Dedifferentiated amniotic fluid mesenchymal stem cell (primary cell): ENCODE results near the gene DNAL4.
A peak's percentile ranks its signal among the peaks of the same experiment; 100 is the strongest.

Experiments
- DNase-seq: peaks from one replicate; pipeline ENCODE4 v3.0.0-alpha.2; 2016; ENCODE audit errors: extremely low spot score

The DNAL4 gene

GRCh38 chr22:38793721-38794466, at the start of gene DNAL4:
TSS of gene DNAL4 (minus strand) at chr22:38794143. CDS start at chr22:38782731, 11,412 bp downstream.
- DNase-seq = peak; percentile 100

- peak; percentile 36 for DNase-seq
Measured at GRCh38 chr22:38843201-38843656, 49.3 kb upstream of the DNAL4 start.

- DNase-seq = no peak
Measured at GRCh38 chr22:38842512-38843200, 48.7 kb upstream of the DNAL4 start.

GRCh38 chr22:38841635-38842034, 47.7 kb upstream of the DNAL4 start:
- DNase-seq = no peak

- DNase-seq = no peak
Measured at GRCh38 chr22:38841211-38841610, 47.3 kb upstream of the DNAL4 start.

- no peak for DNase-seq
Measured at GRCh38 chr22:38840129-38840528, 46.2 kb upstream of the DNAL4 start.

GRCh38 chr22:38839686-38840085, 45.7 kb upstream of the DNAL4 start:
- no peak for DNase-seq

GRCh38 chr22:38837414-38837928, 43.5 kb upstream of the DNAL4 start:
- DNase-seq = no peak

- DNase-seq = peak; percentile 71
Measured at GRCh38 chr22:38835888-38836301, 42.0 kb upstream of the DNAL4 start.

- DNase-seq = no peak
Measured at GRCh38 chr22:38834991-38835390, 41.0 kb upstream of the DNAL4 start.

GRCh38 chr22:38834215-38834953, 40.4 kb upstream of the DNAL4 start:
- no peak for DNase-seq

GRCh38 chr22:38833061-38833460, 39.1 kb upstream of the DNAL4 start:
- DNase-seq = no peak

GRCh38 chr22:38832005-38832978, 38.3 kb upstream of the DNAL4 start:
- DNase-seq = no peak

- no peak for DNase-seq
Measured at GRCh38 chr22:38831166-38831945, 37.4 kb upstream of the DNAL4 start.

- DNase-seq = no peak
Measured at GRCh38 chr22:38830845-38831108, 36.8 kb upstream of the DNAL4 start.

GRCh38 chr22:38830026-38830844, 36.3 kb upstream of the DNAL4 start:
- no peak for DNase-seq

GRCh38 chr22:38829485-38829884, 35.5 kb upstream of the DNAL4 start:
- no peak for DNase-seq

- no peak for DNase-seq
Measured at GRCh38 chr22:38828616-38829205, 34.8 kb upstream of the DNAL4 start.

GRCh38 chr22:38828191-38828590, 34.2 kb upstream of the DNAL4 start:
- no peak for DNase-seq
